Midbrain (tissue), 1 donor: ENCODE measurements around the gene PGPEP1.

Experiments
- DNase-seq: peaks from one replicate; lab custom pipeline; 2025; lab: John Stamatoyannopoulos, UW

PGPEP1 gene

GRCh38 chr19:18340190-18340989, at the start of gene PGPEP1:
Gene PGPEP1, plus strand, starts transcription at chr19:18340598. Its CDS starts 84 bp downstream, at chr19:18340682.
- peak; percentile 49 for DNase-seq

- DNase-seq, result no peak
These were observed 49.3 kb upstream of the PGPEP1 start for GRCh38 chr19:18291019-18291524.

GRCh38 chr19:18291590-18292461, 48.6 kb upstream of the PGPEP1 start:
- peak; percentile 81 for DNase-seq

GRCh38 chr19:18292462-18292809, 48.0 kb upstream of the PGPEP1 start:
- no peak for DNase-seq

GRCh38 chr19:18292810-18293641, 47.4 kb upstream of the PGPEP1 start:
- peak; percentile 43 for DNase-seq

- no peak for DNase-seq
These were observed 46.5 kb upstream of the PGPEP1 start for GRCh38 chr19:18293642-18294466.

- DNase-seq, result no peak
These were observed 45.9 kb upstream of the PGPEP1 start for GRCh38 chr19:18294467-18294864.

- no peak for DNase-seq
These were observed 45.4 kb upstream of the PGPEP1 start for GRCh38 chr19:18295034-18295451.

GRCh38 chr19:18297308-18297707, 43.1 kb upstream of the PGPEP1 start:
- no peak for DNase-seq

GRCh38 chr19:18298601-18299000, 41.8 kb upstream of the PGPEP1 start:
- DNase-seq, result no peak

- no peak for DNase-seq
These were observed 40.7 kb upstream of the PGPEP1 start for GRCh38 chr19:18299654-18300053.

GRCh38 chr19:18300930-18301717, 39.3 kb upstream of the PGPEP1 start:
- DNase-seq, result no peak

- DNase-seq, result no peak
These were observed 38.7 kb upstream of the PGPEP1 start for GRCh38 chr19:18301718-18302111.

GRCh38 chr19:18304208-18304457, 36.3 kb upstream of the PGPEP1 start:
- no peak for DNase-seq

- DNase-seq, result peak; percentile 79
These were observed 35.7 kb upstream of the PGPEP1 start for GRCh38 chr19:18304458-18305310.

GRCh38 chr19:18306209-18306887, 34.0 kb upstream of the PGPEP1 start:
- no peak for DNase-seq

- DNase-seq, result peak; percentile 31
These were observed 33.5 kb upstream of the PGPEP1 start for GRCh38 chr19:18306888-18307260.

GRCh38 chr19:18307271-18307681, 33.1 kb upstream of the PGPEP1 start:
- DNase-seq, result no peak
